Tibial artery (tissue), 4 donors: ENCODE measurements around the gene RNASEL.

Source experiments
- DNase-seq, 2 donors: peaks; one replicate each; pipeline ENCODE4 v3.0.0-alpha.2; 2019
- H3K27ac ChIP-seq, 2 donors: fragments of 200-600 bp; sonication (generic) in 1 of 2; 1 replicate in 1 of 2; 2 replicates in 1 of 2; pipeline ENCODE4 v1.5.1; 2018 to 2019; ENCODE audit warnings: mild to moderate bottlenecking in 1 of 2
- H3K27me3 ChIP-seq, 2 donors: fragments of 200-600 bp; sonication (generic) in 1 of 2; one replicate each; pipeline versions ENCODE4 v1.5.1 to v1.6.0; 2016 to 2019
- H3K36me3 ChIP-seq, 3 donors: fragments of 200-600 bp; sonication (generic) in 2 of 3; one replicate each; pipeline ENCODE4 v1.5.1; 2016 to 2019; ENCODE audit warnings: mild to moderate bottlenecking in 2 of 3
- H3K4me1 ChIP-seq, 4 donors: fragments of 200-600 bp; sonication (generic) in 2 of 4; 1 replicate in 3 of 4; 2 replicates in 1 of 4; pipeline ENCODE4 v1.5.1; 2016 to 2019
- H3K4me3 ChIP-seq, 2 donors: fragments of 200-600 bp; sonication (generic) in 1 of 2; 1 replicate in 1 of 2; 2 replicates in 1 of 2; pipeline ENCODE4 v1.5.1; 2018 to 2019; ENCODE audit warnings: mild to moderate bottlenecking in 2 of 2
- H3K9me3 ChIP-seq, 3 donors: fragments of 200-600 bp; sonication (generic) in 1 of 3; one replicate each; pipeline ENCODE4 v1.5.1; 2016 to 2019
- CTCF ChIP-seq, 2 experiments: fragments of 200-600 bp in 1 of 2; fragments of 450-650 bp in 1 of 2; IDR thresholded peaks; one replicate each; pipeline ENCODE4 v1.5.1; 2017 to 2019; ENCODE audit warnings: antibody characterized with exemption in 2 of 2, mild to moderate bottlenecking in 1 of 2, moderate library complexity in 1 of 2
- intact Hi-C: fragments of 100-400 bp; cut with DNase I; formaldehyde crosslinking; loops from one replicate; pipeline ENCODE4 v1.15.0; 2023; ENCODE audit warnings: low total_unique reads

RNASEL gene

GRCh38 chr1:182560392-182560984 lies 28.6 kb downstream of the RNASEL start:
- no peaks in the 10 kb centered on the region for H3K9me3 ChIP-seq
- DNase-seq, result no peak
- no peak overlapping the region for H3K4me3 ChIP-seq
- intact Hi-C loops, result no loop called here
- no peaks in the 10 kb centered on the region for H3K27me3 ChIP-seq
- no peaks in the 10 kb centered on the region for H3K4me1 ChIP-seq
- no peaks in the 10 kb centered on the region for H3K36me3 ChIP-seq
- no peak for TF ChIP-seq CTCF (IDR thresholded peaks at IDR 0.05)
- no peak overlapping the region for H3K27ac ChIP-seq

GRCh38 chr1:182556279-182556678 lies 32.8 kb downstream of the RNASEL start:
- H3K9me3 ChIP-seq, result peaks cover 0 to 5% (median 0%) of the 10 kb centered on the region in 3 donors
- no peak overlapping the region for H3K4me3 ChIP-seq
- intact Hi-C loops, result no loop called here
- H3K27ac ChIP-seq, result no peak overlapping the region
- TF ChIP-seq CTCF (IDR thresholded peaks at IDR 0.05), result no peak
- no peaks in the 10 kb centered on the region for H3K4me1 ChIP-seq
- no peaks in the 10 kb centered on the region for H3K27me3 ChIP-seq
- DNase-seq, result no peak
- H3K36me3 ChIP-seq, result no peaks in the 10 kb centered on the region

GRCh38 chr1:182555493-182555892 lies 33.6 kb downstream of the RNASEL start:
- H3K9me3 ChIP-seq, result peaks cover 0 to 5% (median 0%) of the 10 kb centered on the region in 3 donors
- no peaks in the 10 kb centered on the region for H3K4me1 ChIP-seq
- no peak overlapping the region for H3K4me3 ChIP-seq
- no peaks in the 10 kb centered on the region for H3K36me3 ChIP-seq
- intact Hi-C loops, result no loop called here
- no peak for TF ChIP-seq CTCF (IDR thresholded peaks at IDR 0.05)
- DNase-seq, result no peak
- no peak overlapping the region for H3K27ac ChIP-seq
- H3K27me3 ChIP-seq, result no peaks in the 10 kb centered on the region

GRCh38 chr1:182552527-182552926 lies 36.5 kb downstream of the RNASEL start:
- no peak for DNase-seq
- Histone ChIP-seq H3K36me3 (no peaks in the 10 kb centered on the region), H3K9me3 (peaks cover 0 to 5% (median 0%) of the 10 kb centered on the region in 3 donors), H3K27ac (no peak overlapping the region), H3K27me3 (no peaks in the 10 kb centered on the region), H3K4me1 (no peaks in the 10 kb centered on the region), H3K4me3 (no peak overlapping the region)
- TF ChIP-seq CTCF (IDR thresholded peaks at IDR 0.05), result no peak
- intact Hi-C loops, result no loop called here

- no peaks in the 10 kb centered on the region for H3K4me1 ChIP-seq
- no peak overlapping the region for H3K4me3 ChIP-seq
- DNase-seq, result no peak
- H3K27me3 ChIP-seq, result no peaks in the 10 kb centered on the region
- no peak overlapping the region for H3K27ac ChIP-seq
- no peak for TF ChIP-seq CTCF (IDR thresholded peaks at IDR 0.05)
- intact Hi-C loops, result no loop called here
- H3K36me3 ChIP-seq, result no peaks in the 10 kb centered on the region
- H3K9me3 ChIP-seq, result peaks cover 0 to 5% (median 0%) of the 10 kb centered on the region in 3 donors
Observed at GRCh38 chr1:182549811-182550210, 39.2 kb downstream of the RNASEL start.

- intact Hi-C loops, result no loop called here
Observed at GRCh38 chr1:182549346-182549745, 39.7 kb downstream of the RNASEL start.

More at GRCh38 chr1:182549346-182549745, 39.7 kb downstream of the RNASEL start:
- Histone ChIP-seq H3K27ac (no peak overlapping the region), H3K36me3 (no peaks in the 10 kb centered on the region), H3K27me3 (no peaks in the 10 kb centered on the region), H3K4me3 (no peak overlapping the region), H3K9me3 (peaks cover 0 to 5% (median 0%) of the 10 kb centered on the region in 3 donors), H3K4me1 (no peaks in the 10 kb centered on the region)
- DNase-seq, result no peak
- no peak for TF ChIP-seq CTCF (IDR thresholded peaks at IDR 0.05)
